Right atrium auricular region (tissue), 2 donors: Measurements from ENCODE around the gene ERN1. TPM values are rescaled to one million over a fixed set of nuclear protein-coding genes. Genes with fewer than 3 reads are reported as not detected.

ENCODE experiments used
- DNase-seq: peaks from one replicate; pipeline ENCODE4 v3.0.0-alpha.2; 2019; ENCODE audit warnings: low spot score
- H3K27ac ChIP-seq, 2 donors: fragments of 200-600 bp; sonication (generic); 1 replicate in 1 of 2; 2 replicates in 1 of 2; pipeline ENCODE4 v1.5.1; 2016 to 2019
- H3K27me3 ChIP-seq, 2 donors: fragments of 200-600 bp; sonication (generic); one replicate each; pipeline versions ENCODE4 v1.5.1 to v1.6.0; 2017 to 2019
- H3K36me3 ChIP-seq: fragments of 200-600 bp; sonication (generic); one replicate; pipeline ENCODE4 v1.5.1; 2016
- H3K4me1 ChIP-seq, 2 donors: fragments of 200-600 bp; sonication (generic); one replicate each; pipeline versions ENCODE4 v1.5.1 to v1.6.0; 2017 to 2019
- H3K4me3 ChIP-seq, 2 donors: fragments of 200-600 bp; sonication (generic); 1 replicate in 1 of 2; 2 replicates in 1 of 2; pipeline ENCODE4 v1.5.1; 2017 to 2019; ENCODE audit warnings: mild to moderate bottlenecking in 1 of 2, moderate library complexity in 1 of 2
- H3K9me3 ChIP-seq, 2 donors: fragments of 200-600 bp; sonication (generic); one replicate each; pipeline ENCODE4 v1.5.1; 2019
- total RNA-seq, 2 donors: library from RNA; depleted of rRNA; stranded (reverse); fragments of >200 nt; gene quantifications; one replicate each; pipeline ENCODE4 v1.1.0, GENCODE V29; 2016
- TF ChIP-seq, protein P1 (sequence below), 2 donors: fragments of 200-600 bp; sonication (generic); IDR thresholded peaks; one replicate each; pipeline ENCODE4 v1.5.1; 2019; ENCODE audit warnings: antibody characterized with exemption in 2 of 2

The ERN1 gene
- total RNA-seq, 2 donors from 2014 or later: 7.0 to 11.9 TPM

DNA sequence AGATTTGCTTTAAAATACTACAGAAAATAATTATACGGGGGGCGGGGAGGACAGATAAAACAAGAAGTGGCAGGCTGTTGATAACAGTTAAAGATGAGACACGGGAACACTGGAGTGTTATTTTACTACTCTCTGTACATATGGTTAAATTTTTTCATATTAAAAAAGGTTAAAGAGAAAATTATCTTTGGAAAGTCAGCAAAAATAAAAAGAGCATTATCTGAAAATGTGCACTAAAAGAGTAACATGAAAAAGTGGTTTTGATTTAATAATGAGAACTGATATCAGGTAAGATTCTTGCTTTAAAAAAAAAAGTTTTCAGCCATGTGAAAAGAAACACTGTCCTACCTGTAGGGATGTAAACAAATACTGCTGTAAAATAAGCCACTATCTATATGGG lies 46.9 kb downstream of the ERN1 start:
- DNase-seq: no peak
- no peaks in the 10 kb centered on the region for H3K9me3 ChIP-seq
- H3K4me3 ChIP-seq: no peak overlapping the region
- peaks cover 0 to 23% of the 10 kb centered on the region in 2 donors for H3K4me1 ChIP-seq
- no peaks in the 10 kb centered on the region for H3K36me3 ChIP-seq
- TF ChIP-seq, protein P1, sequence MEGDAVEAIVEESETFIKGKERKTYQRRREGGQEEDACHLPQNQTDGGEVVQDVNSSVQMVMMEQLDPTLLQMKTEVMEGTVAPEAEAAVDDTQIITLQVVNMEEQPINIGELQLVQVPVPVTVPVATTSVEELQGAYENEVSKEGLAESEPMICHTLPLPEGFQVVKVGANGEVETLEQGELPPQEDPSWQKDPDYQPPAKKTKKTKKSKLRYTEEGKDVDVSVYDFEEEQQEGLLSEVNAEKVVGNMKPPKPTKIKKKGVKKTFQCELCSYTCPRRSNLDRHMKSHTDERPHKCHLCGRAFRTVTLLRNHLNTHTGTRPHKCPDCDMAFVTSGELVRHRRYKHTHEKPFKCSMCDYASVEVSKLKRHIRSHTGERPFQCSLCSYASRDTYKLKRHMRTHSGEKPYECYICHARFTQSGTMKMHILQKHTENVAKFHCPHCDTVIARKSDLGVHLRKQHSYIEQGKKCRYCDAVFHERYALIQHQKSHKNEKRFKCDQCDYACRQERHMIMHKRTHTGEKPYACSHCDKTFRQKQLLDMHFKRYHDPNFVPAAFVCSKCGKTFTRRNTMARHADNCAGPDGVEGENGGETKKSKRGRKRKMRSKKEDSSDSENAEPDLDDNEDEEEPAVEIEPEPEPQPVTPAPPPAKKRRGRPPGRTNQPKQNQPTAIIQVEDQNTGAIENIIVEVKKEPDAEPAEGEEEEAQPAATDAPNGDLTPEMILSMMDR (IDR thresholded peaks at IDR 0.05): no peak
- H3K27me3 ChIP-seq: no peaks in the 10 kb centered on the region
- H3K27ac ChIP-seq: no peak overlapping the region

DNA sequence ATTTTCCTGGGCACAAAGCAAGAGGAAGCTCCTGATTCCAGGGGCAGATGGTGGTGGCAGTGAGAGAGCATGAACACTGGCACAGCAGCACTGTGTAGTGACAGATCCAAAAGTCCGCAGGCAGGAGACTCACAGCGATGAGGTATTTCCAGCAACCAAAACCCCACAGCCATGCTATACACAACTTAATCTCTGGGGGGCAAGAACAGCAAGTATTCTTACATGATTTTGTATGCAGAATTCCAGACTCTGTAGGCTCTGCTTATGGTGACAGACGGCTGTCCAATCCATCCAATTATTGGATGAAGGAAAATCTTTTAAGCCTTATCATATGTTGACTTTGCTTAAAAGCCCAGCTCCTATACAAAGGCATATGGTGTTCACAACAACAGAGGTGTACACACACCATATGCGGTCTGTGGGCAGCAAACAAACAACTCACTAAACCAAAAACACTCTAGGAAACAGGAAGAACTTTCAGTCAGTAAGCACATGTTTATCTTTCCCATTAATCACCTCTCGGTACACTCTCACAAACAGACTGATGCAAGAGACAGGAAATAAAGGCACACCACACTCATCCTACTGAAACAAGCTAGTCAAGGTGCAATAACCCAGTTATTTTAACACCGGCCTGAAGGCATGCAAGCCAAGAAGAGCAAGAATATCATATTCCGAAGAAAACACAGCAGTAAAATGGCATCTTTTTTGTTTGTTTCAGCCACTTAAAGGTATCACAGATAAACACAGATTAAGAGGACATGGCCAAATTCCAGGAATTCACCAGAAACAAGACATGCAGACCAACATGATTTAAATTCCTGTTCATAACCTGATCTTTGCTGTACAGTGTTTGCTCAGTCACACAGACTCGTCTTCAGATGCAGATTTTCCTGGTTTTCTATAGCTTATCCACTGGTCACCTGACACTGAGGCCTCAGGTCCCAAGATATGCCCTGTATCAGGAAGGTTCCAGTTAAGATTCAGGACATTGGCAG lies 47.8 kb downstream of the ERN1 start:
- H3K9me3 ChIP-seq: no peaks in the 10 kb centered on the region

DNA sequence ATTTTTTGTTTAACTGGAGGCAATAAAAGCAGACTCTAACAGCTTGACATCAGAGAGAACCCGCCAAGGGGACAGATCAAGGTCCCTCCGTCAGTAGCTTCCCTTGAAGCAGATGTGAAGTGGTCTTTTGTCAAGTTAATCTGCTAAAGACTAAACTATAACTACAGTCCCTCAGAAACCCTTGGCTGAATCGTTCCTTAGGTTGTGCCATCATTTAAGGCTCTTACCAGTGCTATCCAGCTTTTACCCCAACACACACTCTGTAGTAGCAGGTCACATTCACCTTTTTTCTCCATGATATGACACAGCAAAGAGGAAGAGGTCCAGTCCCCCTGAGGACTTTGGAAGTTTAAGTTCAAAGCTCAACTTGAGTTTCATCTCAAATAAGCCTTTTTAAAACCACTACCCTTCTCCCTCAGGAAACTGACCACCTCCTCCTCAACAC lies 49.7 kb downstream of the ERN1 start:
- TF ChIP-seq, protein P1 (IDR thresholded peaks at IDR 0.05): no peak
- Histone ChIP-seq H3K27me3 (no peaks in the 10 kb centered on the region), H3K36me3 (no peaks in the 10 kb centered on the region), H3K4me3 (no peak overlapping the region), H3K9me3 (no peaks in the 10 kb centered on the region), H3K27ac (no peak overlapping the region), H3K4me1 (peaks cover 0 to 18% of the 10 kb centered on the region in 2 donors)
- DNase-seq: no peak

More for the DNA sequence above, 47.8 kb downstream of the ERN1 start:
- Histone ChIP-seq H3K36me3 (no peaks in the 10 kb centered on the region), H3K27ac (no peak overlapping the region), H3K4me1 (peaks cover 0 to 23% of the 10 kb centered on the region in 2 donors), H3K4me3 (no peak overlapping the region), H3K27me3 (no peaks in the 10 kb centered on the region)
- no peak for DNase-seq
- TF ChIP-seq, protein P1 (IDR thresholded peaks at IDR 0.05): no peak

DNA sequence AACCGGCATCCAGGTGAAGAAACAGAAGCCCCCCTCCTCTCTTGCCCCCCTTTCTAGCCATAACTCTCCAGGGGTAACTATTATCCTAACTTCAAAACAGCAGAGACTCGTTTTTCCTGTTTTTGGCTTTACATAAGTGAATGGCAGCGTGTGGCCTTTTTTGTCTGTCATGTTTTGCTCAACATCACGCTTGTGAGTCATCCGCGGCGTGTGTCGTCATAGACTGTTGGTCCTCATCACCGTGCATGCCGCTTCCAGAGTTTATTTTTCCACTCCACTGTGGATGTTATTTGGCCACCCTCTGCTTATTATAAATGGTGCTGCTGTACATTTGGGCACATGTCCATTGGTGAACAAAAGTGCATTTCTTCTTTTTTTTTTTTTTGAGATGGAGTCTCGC lies 52.6 kb downstream of the ERN1 start:
- peaks cover 8% of the 10 kb centered on the region for H3K36me3 ChIP-seq
- TF ChIP-seq, protein P1 (IDR thresholded peaks at IDR 0.05): no peak
- H3K27me3 ChIP-seq: no peaks in the 10 kb centered on the region
- no peak overlapping the region for H3K27ac ChIP-seq
- H3K4me3 ChIP-seq: no peak overlapping the region
- peaks cover 0 to under 1% of the 10 kb centered on the region in 2 donors for H3K4me1 ChIP-seq
- no peak for DNase-seq
- no peaks in the 10 kb centered on the region for H3K9me3 ChIP-seq

DNA sequence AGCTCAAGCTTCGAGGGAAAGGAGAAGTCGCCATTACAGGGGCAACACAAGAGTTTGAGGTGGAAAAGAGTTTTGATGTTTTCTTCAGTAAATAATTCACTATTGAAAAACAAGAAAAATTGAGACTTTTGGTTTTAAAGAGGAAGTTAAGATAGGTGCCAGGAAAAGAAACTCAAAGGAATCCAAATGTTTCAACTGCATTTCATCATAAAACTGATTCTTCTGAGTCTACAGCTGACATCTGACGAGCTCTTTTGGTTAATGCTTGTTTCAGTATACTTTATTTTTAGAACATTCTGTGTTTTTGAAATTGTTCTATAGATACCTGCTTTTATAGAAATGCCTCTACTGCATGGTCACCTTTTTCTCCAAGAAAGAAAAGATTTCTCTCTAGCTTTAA lies 54.0 kb downstream of the ERN1 start:
- H3K27me3 ChIP-seq: no peaks in the 10 kb centered on the region
- TF ChIP-seq, protein P1 (IDR thresholded peaks at IDR 0.05): no peak
- no peak overlapping the region for H3K4me3 ChIP-seq
- H3K4me1 ChIP-seq: no peaks in the 10 kb centered on the region
- no peak overlapping the region for H3K27ac ChIP-seq
- H3K9me3 ChIP-seq: no peaks in the 10 kb centered on the region
- H3K36me3 ChIP-seq: peaks cover 23% of the 10 kb centered on the region
- DNase-seq: no peak
